ENCODE measurements around the gene PIK3AP1.

- no peak for TF ChIP-seq POLR2A (IDR thresholded peaks at IDR 0.05)
- no peak for TF ChIP-seq CTCF (IDR thresholded peaks at IDR 0.05)
Measured at GRCh38 chr10:96600337-96600736, 120.0 kb downstream of the PIK3AP1 start.
